CD4-positive, alpha-beta memory T cell (primary cell): ENCODE data around the gene ZNF385D. TPM values are rescaled to one million over a fixed set of nuclear protein-coding genes. Genes with fewer than 3 reads are reported as not detected.

Experiments used
- CTCF ChIA-PET: fragments of 350-600 bp; sonication (Branson Sonifier 250); formaldehyde crosslinking; loops from one replicate; lab custom pipeline; 2021; ENCODE audit warnings: inconsistent platforms; ENCODE audit not compliant: partially characterized antibody; lab: Charles Lee
- POLR2A ChIA-PET: fragments of 350-600 bp; sonication (Branson Sonifier 250); formaldehyde crosslinking; loops from one replicate; lab custom pipeline; 2021; ENCODE audit not compliant: partially characterized antibody; lab: Charles Lee
- DNase-seq, 5 donors: peaks; one replicate each; pipeline versions ENCODE4 v3.0.0 to v3.0.0-alpha.2; 2020 to 2022; ENCODE audit warnings: mixed read lengths in 1 of 5
- H3K27ac ChIP-seq: one replicate; pipeline ENCODE4 v1.7.0; 2013; ENCODE audit warnings: low read depth, low read length
- H3K27me3 ChIP-seq: 2 replicates; pipeline ENCODE4 v1.7.0; 2013; ENCODE audit warnings: mild to moderate bottlenecking, low read length, moderate library complexity; ENCODE audit not compliant: insufficient read depth
- H3K36me3 ChIP-seq: 2 replicates; pipeline ENCODE4 v1.7.0; 2013; ENCODE audit warnings: mild to moderate bottlenecking, low read length, moderate library complexity; ENCODE audit not compliant: insufficient read depth
- H3K4me1 ChIP-seq: 2 replicates; pipeline ENCODE4 v1.7.0; 2013; ENCODE audit warnings: mild to moderate bottlenecking, low read length, moderate library complexity; ENCODE audit not compliant: insufficient read depth
- H3K4me3 ChIP-seq, 2 donors: one replicate each; pipeline ENCODE4 v1.7.0; 2013; ENCODE audit warnings: low read length in 2 of 2, mild to moderate bottlenecking in 1 of 2
- H3K9me3 ChIP-seq, 2 donors: one replicate each; pipeline ENCODE4 v1.7.0; 2013; ENCODE audit warnings: low read length in 2 of 2, control low read depth in 1 of 2; ENCODE audit not compliant: control insufficient read depth in 1 of 2
- H3K27ac Mint-ChIP-seq, 7 donors: one replicate each; pipeline ENCODE4 v1.8.0; 2020 to 2021; ENCODE audit warnings: mixed read lengths in 7 of 7, mild to moderate bottlenecking in 6 of 7, inconsistent platforms in 3 of 7, moderate library complexity in 3 of 7
- H3K27me3 Mint-ChIP-seq, 2 donors: one replicate each; pipeline ENCODE4 v1.8.0; 2020 to 2021; ENCODE audit warnings: mixed read lengths in 2 of 2
- H3K36me3 Mint-ChIP-seq, 2 donors: one replicate each; pipeline ENCODE4 v1.8.0; 2020 to 2021; ENCODE audit warnings: mixed read lengths in 2 of 2, inconsistent platforms in 1 of 2, mild to moderate bottlenecking in 1 of 2
- H3K4me1 Mint-ChIP-seq, 4 donors: one replicate each; pipeline ENCODE4 v1.8.0; 2020 to 2021; ENCODE audit warnings: mixed read lengths in 4 of 4, mild to moderate bottlenecking in 1 of 4
- H3K4me3 Mint-ChIP-seq, 8 donors: one replicate each; pipeline ENCODE4 v1.8.0; 2020 to 2021; ENCODE audit warnings: mixed read lengths in 8 of 8, mild to moderate bottlenecking in 7 of 8, moderate library complexity in 6 of 8, inconsistent platforms in 3 of 8
- H3K9me3 Mint-ChIP-seq, 8 donors: one replicate each; pipeline ENCODE4 v1.8.0; 2020 to 2021; ENCODE audit warnings: mixed read lengths in 8 of 8, mild to moderate bottlenecking in 5 of 8, inconsistent platforms in 3 of 8, moderate library complexity in 1 of 8
- intact Hi-C: fragments of 100-400 bp; cut with micrococcal nuclease; formaldehyde crosslinking; loops from one replicate; pipeline ENCODE4 v1.15.1; 2023
- polyA plus RNA-seq, 2 donors: library from polyadenylated mRNA; unstranded; fragments of 300-500 nt; fragmentation: Illumina TruSeq; gene quantifications; one replicate each; pipeline ENCODE4 v1.2.3, GENCODE V29; 2021
- total RNA-seq, 2 experiments: library from RNA; stranded (reverse); gene quantifications; one replicate each; pipeline ENCODE4 v1.2.3, GENCODE V29; 2021

Gene ZNF385D
- total and polyA plus RNA-seq, 4 experiments from 2014 or later = not detected

DNA sequence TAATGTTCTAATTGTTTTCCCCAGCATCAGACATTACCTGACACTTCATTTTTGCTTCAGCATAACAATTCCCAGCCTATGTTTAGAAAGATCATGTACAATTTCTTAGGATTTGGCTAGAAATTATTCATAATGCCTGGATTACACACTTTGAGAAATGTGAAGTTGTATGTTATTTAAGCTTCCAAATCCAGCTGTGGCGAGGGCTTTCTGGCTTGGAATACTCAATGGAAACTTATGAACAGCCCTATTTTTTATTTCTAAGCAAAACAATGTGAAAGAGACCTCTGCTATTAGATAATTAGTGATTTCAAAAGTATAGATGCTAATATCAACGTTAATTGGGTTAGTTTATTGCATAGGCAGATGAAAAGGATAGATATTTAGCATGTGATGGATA lies 341.6 kb downstream of the ZNF385D start:
- no peaks in the 10 kb centered on the region for H3K4me1 ChIP-seq
- no peak overlapping the region for H3K27ac ChIP-seq
- no peaks in the 10 kb centered on the region for H3K4me1 Mint-ChIP-seq
- DNase-seq = no peak
- H3K36me3 Mint-ChIP-seq = no peaks in the 10 kb centered on the region
- intact Hi-C loops = no loop called here
- H3K27ac Mint-ChIP-seq = no peak overlapping the region
- H3K4me3 Mint-ChIP-seq = no peak overlapping the region
- ChIA-PET POLR2A (no interaction called here), CTCF (no interaction called here)
- H3K4me3 ChIP-seq = no peak overlapping the region
- H3K36me3 ChIP-seq = no peaks in the 10 kb centered on the region
- H3K27me3 ChIP-seq = no peaks in the 10 kb centered on the region
- no peaks in the 10 kb centered on the region for H3K9me3 ChIP-seq
- H3K27me3 Mint-ChIP-seq = no peaks in the 10 kb centered on the region
- peaks cover 2 to 11% (median 7%) of the 10 kb centered on the region in 8 donors for H3K9me3 Mint-ChIP-seq

DNA sequence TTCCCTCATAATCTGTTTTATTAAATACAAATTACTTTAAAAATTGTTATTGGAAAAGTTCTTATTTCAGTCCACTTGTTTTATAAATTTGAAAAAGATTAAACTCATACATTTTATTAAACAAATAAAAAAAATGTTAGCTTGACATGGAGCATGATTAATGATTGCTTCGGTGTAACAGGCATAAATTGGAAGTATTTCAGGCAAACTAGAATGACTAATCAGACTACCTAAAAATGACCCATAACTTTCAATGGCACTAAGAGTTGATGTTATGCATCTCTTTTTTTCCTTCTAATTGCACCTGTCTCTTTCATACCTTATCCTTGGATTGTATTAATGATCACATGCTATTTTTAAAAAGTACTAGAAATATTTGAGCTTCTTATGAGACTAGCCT lies 343.3 kb downstream of the ZNF385D start:
- Histone ChIP-seq H3K27me3 (no peaks in the 10 kb centered on the region), H3K9me3 (no peaks in the 10 kb centered on the region), H3K4me3 (no peak overlapping the region), H3K4me1 (no peaks in the 10 kb centered on the region), H3K36me3 (no peaks in the 10 kb centered on the region), H3K27ac (no peak overlapping the region)
- Mint-ChIP-seq H3K36me3 (no peaks in the 10 kb centered on the region), H3K27me3 (no peaks in the 10 kb centered on the region), H3K9me3 (peaks cover 2 to 20% (median 7%) of the 10 kb centered on the region in 8 donors), H3K4me1 (no peaks in the 10 kb centered on the region), H3K4me3 (no peak overlapping the region), H3K27ac (no peak overlapping the region)
- no peak for DNase-seq
- ChIA-PET CTCF (no interaction called here), POLR2A (no interaction called here)
- intact Hi-C loops = no loop called here

DNA sequence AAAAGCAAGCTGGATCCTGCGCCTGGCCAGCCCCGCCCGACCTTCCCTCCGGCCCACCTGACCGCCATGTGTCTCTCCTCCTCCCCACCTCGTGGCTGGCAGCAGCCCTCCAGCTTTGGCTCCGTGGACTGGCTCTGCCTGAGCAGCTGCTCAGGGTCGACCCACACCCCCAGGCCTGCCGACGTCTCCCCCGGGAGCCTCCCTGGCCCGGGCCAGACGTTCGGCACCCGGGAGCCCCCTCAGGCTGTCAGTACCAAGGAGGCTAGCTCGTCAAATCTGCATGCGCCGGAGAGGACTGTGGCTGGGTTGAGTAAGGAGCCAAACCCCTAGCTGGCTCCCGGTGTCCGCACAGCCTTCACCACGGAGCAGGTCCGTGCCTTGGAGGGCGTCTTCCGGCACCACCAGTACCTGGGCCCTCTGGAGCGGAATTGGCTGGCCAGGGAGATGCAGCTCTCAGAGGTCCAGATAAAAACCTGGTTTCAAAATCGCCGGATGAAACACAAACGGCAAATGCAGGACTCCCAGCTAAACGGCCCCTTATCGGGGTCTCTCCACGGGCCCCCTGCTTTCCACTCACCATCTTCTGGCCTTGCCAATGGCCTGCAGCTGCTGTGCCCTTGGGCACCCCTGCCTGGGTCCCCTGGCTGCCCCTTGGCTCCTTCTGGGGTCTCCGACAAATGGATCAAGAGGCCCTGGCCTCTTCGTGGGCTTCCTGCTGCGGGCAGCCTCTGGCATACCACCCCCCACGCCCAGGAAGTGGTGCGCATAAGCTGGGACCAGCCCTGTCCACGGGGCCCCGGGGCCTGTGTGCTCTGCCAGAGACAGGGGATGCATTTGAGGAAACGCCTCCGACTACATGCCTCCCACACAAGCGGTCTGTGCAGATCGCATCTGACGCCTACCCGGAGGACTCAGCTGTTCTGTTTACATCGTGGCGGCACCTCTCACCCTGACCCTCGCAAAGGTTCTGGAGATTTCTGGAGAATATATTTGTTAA lies 345.0 kb downstream of the ZNF385D start:
- no peaks in the 10 kb centered on the region for H3K36me3 ChIP-seq
- Mint-ChIP-seq H3K36me3 (no peaks in the 10 kb centered on the region), H3K4me1 (no peaks in the 10 kb centered on the region), H3K27ac (no peak overlapping the region), H3K4me3 (no peak overlapping the region), H3K9me3 (peaks cover 2 to 24% (median 8%) of the 10 kb centered on the region in 8 donors), H3K27me3 (no peaks in the 10 kb centered on the region)
- ChIA-PET CTCF (no interaction called here), POLR2A (no interaction called here)
- intact Hi-C loops = no loop called here
- no peak for DNase-seq
- H3K4me1 ChIP-seq = no peaks in the 10 kb centered on the region
- no peaks in the 10 kb centered on the region for H3K27me3 ChIP-seq
- H3K4me3 ChIP-seq = no peak overlapping the region
- no peaks in the 10 kb centered on the region for H3K9me3 ChIP-seq
- no peak overlapping the region for H3K27ac ChIP-seq

DNA sequence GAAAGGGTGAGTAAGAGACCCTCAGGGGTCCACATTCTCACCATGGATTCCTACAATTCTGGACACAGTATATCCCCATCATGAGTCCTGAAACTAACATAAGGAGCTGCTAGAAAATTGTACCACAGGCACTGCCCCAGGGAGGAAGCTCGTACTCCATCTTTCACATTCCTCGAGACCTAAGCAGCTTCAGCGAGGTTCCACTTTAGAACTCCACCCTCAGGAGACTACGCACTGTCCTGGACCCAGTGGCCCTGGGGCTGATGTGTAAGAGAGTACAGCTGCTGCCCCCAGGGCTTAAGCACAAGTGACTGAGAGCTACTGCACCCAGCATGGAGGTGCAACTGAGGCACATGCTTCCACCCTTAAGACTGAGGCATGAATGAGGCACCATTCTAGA lies 352.5 kb downstream of the ZNF385D start:
- peaks cover 0 to 4% of the 10 kb centered on the region in 2 donors for H3K9me3 ChIP-seq
- H3K27ac Mint-ChIP-seq = no peak overlapping the region
- H3K27me3 ChIP-seq = no peaks in the 10 kb centered on the region
- intact Hi-C loops = no loop called here
- no peak overlapping the region for H3K4me3 ChIP-seq
- ChIA-PET POLR2A (no interaction called here), CTCF (no interaction called here)
- H3K27ac ChIP-seq = no peak overlapping the region
- peaks cover 0 to 17% (median 6%) of the 10 kb centered on the region in 8 donors for H3K9me3 Mint-ChIP-seq
- no peak for DNase-seq
- H3K4me1 ChIP-seq = no peaks in the 10 kb centered on the region
- no peaks in the 10 kb centered on the region for H3K4me1 Mint-ChIP-seq
- no peaks in the 10 kb centered on the region for H3K36me3 Mint-ChIP-seq
- no peaks in the 10 kb centered on the region for H3K36me3 ChIP-seq
- no peak overlapping the region for H3K4me3 Mint-ChIP-seq
- no peaks in the 10 kb centered on the region for H3K27me3 Mint-ChIP-seq

DNA sequence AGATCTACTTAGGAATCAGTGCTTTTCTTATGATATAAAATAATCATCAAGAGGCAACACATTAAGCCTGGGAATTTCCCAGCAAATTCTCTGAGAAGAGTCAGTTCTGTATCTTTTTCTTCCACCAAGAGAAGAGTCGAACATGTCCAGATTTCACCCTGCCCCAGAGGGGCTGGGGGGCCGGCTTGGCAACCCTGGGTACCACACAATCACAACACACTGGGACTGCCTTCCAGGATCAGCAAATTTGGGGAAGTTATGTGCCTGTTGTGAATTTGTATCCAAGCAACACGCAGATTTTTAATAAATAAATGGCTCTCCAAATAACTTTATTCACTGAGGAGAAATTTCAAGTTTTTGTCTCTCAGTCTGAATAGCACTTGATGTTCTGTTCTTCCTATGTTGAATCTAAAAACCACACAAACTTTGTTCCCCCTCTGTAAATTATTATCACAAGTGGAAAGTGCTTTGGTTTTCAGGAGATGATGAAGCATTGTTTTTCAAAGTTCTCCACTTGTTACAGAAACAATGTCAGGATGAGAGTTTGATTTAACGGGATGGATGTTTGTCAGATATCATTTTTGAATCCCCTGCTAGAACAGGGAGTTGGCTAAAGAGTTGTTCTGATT lies 357.2 kb downstream of the ZNF385D start:
- POLR2A ChIA-PET = no interaction called here

DNA sequence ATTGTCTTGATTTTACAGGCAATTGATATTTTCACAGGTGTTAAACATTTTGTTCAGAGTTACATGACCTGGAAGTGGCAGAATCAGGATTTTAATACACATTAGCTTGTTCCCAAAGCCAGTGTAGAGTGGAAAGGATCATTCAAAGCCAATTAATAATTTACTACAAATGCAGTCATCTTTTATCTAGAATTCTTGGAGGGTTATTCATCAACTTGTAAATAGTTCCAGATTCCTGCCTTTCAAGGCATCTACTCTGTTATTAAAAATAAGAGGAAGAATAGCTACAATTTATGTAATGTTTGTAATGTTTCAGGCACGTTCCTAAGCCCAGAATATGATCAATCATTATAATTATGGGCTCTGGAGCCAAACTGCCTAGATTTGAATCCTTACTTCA lies 358.5 kb downstream of the ZNF385D start:
- POLR2A ChIA-PET = no interaction called here
- intact Hi-C loops = no loop called here
- Histone ChIP-seq H3K4me1 (no peaks in the 10 kb centered on the region), H3K27ac (no peak overlapping the region), H3K27me3 (no peaks in the 10 kb centered on the region), H3K4me3 (no peak overlapping the region), H3K9me3 (no peaks in the 10 kb centered on the region), H3K36me3 (no peaks in the 10 kb centered on the region)
- H3K4me3 Mint-ChIP-seq = no peak overlapping the region
- CTCF ChIA-PET = no interaction called here
- H3K27ac Mint-ChIP-seq = no peak overlapping the region
- H3K36me3 Mint-ChIP-seq = no peaks in the 10 kb centered on the region
- no peak for DNase-seq
- peaks cover 0 to 9% (median 4%) of the 10 kb centered on the region in 8 donors for H3K9me3 Mint-ChIP-seq
- H3K27me3 Mint-ChIP-seq = no peaks in the 10 kb centered on the region
- H3K4me1 Mint-ChIP-seq = no peaks in the 10 kb centered on the region

More for the DNA sequence above, 357.2 kb downstream of the ZNF385D start:
- H3K36me3 Mint-ChIP-seq = no peaks in the 10 kb centered on the region
- Histone ChIP-seq H3K27me3 (no peaks in the 10 kb centered on the region), H3K4me1 (no peaks in the 10 kb centered on the region), H3K27ac (no peak overlapping the region), H3K9me3 (no peaks in the 10 kb centered on the region), H3K36me3 (no peaks in the 10 kb centered on the region), H3K4me3 (no peak overlapping the region)
- no peak overlapping the region for H3K27ac Mint-ChIP-seq
- CTCF ChIA-PET = no interaction called here
- DNase-seq = no peak
- intact Hi-C loops = no loop called here
- H3K27me3 Mint-ChIP-seq = no peaks in the 10 kb centered on the region
- H3K4me3 Mint-ChIP-seq = no peak overlapping the region
- H3K9me3 Mint-ChIP-seq = peaks cover 0 to 9% (median under 1%) of the 10 kb centered on the region in 8 donors
- H3K4me1 Mint-ChIP-seq = no peaks in the 10 kb centered on the region

DNA sequence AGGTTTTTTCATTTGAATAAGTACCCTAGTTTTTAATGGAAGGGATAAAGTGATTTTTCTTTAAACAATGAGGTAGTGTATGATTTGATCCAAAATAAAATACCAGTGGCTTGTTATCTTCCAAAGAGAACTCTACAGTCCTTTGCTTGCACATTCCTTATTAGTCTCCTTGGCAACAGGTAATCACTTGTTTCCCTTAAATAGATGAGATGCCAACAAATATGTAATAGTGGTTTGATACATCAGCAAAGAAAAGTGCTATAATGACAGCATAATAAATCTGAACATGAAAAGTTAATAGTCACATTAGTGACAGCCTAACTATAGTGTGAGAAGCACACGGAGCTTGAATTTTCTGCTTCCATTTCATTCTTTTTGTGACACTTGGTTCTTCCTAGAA lies 360.2 kb downstream of the ZNF385D start:
- Mint-ChIP-seq H3K4me1 (no peaks in the 10 kb centered on the region), H3K27ac (no peak overlapping the region), H3K4me3 (no peak overlapping the region), H3K9me3 (peaks cover 0 to 13% (median 6%) of the 10 kb centered on the region in 8 donors), H3K36me3 (no peaks in the 10 kb centered on the region), H3K27me3 (no peaks in the 10 kb centered on the region)
- ChIA-PET CTCF (no interaction called here), POLR2A (no interaction called here)
- Histone ChIP-seq H3K27ac (no peak overlapping the region), H3K9me3 (no peaks in the 10 kb centered on the region), H3K4me1 (no peaks in the 10 kb centered on the region), H3K27me3 (no peaks in the 10 kb centered on the region), H3K4me3 (no peak overlapping the region), H3K36me3 (no peaks in the 10 kb centered on the region)
- DNase-seq = no peak
- intact Hi-C loops = no loop called here
